Stimulated activated CD4-positive, alpha-beta T cell treated with anti-CD3 and anti-CD28 coated beads, Interleukin-4, amount 100 ng/mL, for 24 hours (primary cell): ENCODE measurements around the gene CST6.

Experiments used
- DNase-seq: peaks from one replicate; pipeline ENCODE4 v3.0.0-alpha.2; 2020

CST6 gene

GRCh38 chr11:66048547-66049323, 36.9 kb downstream of the CST6 start, which contains the start of gene GAL3ST3:
Gene GAL3ST3 (minus strand): TSS chr11:66049161. CDS start chr11:66045415, 3,746 bp downstream.
- no peak for DNase-seq

- no peak for DNase-seq
Observed at GRCh38 chr11:66050581-66051231, 38.9 kb downstream of the CST6 start.

- no peak for DNase-seq
Observed at GRCh38 chr11:66051371-66051765, 39.6 kb downstream of the CST6 start.

DNA sequence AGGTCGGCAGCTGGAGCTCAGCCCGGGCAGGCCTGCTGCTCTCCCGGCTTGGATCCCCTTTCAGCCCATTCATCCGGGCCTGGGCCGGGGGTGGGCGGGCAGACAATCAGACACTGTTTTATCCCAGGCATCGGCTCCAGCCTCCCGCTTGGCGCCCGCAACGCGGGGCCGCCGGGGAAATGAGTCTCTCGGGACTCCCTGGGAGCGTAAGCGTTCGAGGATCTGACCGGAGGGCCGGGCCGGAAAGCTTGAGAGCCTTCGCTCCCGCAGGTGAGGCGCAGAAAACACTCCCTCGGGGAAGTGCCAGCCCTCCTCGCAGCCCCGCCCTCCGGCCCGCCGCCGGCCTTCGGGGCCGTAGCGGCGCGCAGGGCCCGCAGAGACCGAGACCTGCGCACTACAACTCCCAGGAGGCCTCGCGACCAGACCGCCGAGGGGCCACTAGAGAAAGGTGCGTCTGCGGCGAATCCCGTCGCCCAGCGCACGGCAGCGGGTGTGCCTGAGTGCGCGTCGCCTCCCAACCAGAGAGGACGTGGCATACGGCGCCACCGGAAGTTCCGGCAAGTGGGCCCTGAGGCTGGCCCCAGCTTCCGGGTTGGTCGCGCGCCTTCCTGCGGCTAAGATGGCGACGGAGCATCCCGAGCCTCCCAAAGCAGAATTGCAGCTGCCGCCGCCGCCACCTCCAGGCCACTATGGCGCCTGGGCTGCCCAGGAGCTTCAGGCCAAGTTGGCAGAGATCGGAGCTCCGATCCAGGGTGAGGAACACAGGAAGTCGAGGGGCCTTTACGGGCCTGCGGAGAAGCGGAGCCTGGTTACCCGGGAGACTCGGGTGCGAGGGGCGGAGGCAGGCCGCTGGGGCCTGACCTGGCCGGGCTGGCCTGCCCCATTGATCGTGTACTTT, 40.2 kb downstream of the CST6 start, which contains the start of gene SF3B2:
Gene SF3B2, plus strand, starts transcription at position 599 of the 898 bp plus-strand sequence. Its CDS starts 21 bp downstream, at position 620.
- peak; percentile 97 for DNase-seq

- DNase-seq = no peak
Observed at GRCh38 chr11:66052664-66052982, 40.8 kb downstream of the CST6 start.

GRCh38 chr11:66055021-66055420, 43.2 kb downstream of the CST6 start:
- DNase-seq = no peak

GRCh38 chr11:66056501-66056900, 44.7 kb downstream of the CST6 start:
- DNase-seq = no peak

DNA sequence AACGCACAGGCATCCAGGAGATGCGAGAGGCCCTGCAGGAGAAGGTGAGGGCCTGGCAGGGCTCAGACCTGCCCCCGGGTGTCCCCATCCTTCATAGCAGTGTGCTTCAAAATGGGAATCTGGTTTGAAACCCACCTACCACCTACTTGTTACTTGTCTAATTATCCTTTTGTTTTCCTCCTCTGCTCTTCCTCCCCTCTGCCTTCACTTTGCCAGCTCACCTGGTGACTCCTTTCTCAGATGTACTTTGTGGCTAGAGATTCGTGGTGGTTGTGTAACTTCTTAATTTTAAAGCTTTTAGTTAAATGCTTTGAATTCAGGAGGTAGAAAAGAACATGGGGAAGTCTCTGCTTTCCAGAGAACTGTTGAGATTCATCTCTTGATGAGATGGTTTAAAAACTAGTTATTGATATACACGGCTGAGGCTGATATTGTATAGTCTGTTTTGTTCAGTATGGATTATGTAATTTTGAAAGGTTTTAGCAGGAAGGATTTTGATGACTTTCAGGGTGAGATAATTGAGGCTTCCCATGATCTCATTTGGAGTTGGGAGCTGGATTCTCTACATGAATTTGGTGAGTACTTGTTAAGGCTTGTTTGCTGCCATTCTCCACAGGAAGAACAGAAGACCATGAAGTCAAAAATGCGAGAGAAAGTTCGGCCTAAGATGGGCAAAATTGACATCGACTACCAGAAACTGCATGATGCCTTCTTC, 48.3 kb downstream of the CST6 start:
- DNase-seq = no peak

DNA sequence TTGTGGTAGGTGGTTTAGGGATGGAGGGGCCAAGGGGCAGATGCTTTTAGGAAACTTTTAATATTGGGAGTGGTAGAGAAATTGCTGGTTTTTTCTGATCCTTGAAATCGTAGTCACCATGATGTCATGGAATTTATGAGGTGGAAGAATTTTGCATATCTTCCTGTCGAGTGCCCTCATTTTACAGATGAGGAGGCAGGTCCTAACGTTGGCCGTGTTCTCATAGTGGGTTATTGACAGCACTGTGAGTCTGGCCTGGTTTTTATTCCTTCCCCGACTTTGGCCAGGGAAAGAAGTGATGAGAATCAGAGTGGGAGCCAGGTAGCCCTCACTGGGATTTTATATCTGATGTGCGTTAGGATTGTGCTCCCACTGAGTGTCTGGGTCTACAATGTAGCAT, 49.5 kb downstream of the CST6 start:
- no peak for DNase-seq

DNA sequence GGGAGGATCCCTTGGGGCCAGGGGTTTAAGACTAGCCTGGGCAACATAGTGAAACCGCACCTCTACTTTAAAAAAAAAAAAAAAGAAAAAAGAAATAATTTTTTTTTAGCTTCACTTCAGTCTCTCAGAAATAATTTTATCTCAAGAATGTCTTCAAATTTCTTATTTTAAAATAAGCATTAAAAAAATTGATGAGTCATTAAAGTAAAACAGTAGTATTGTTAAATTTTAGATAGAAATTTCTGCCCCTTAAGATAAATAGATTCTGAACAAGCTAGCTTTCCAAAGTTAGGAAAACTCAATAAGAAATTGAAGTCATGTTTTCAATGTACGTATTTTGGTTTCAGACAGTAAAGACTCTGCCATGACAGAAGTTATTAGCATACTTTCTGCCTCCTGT, 50.6 kb downstream of the CST6 start:
- DNase-seq = no peak
